IMR-90 (cell line): ENCODE data around the gene TPI1.

ENCODE experiments used
- CEBPB ChIP-seq: IDR thresholded peaks from 2 replicates; pipeline ENCODE4 v1.6.1; 2012; ENCODE audit warnings: low read depth, low read length, improper control_type of control experiment
- MAZ ChIP-seq: IDR thresholded peaks from 2 replicates; pipeline ENCODE4 v1.6.1; 2012; ENCODE audit warnings: low read depth, mild to moderate bottlenecking, low read length, improper control_type of control experiment, moderate library complexity, borderline replicate concordance
- MXI1 ChIP-seq: IDR thresholded peaks from 2 replicates; pipeline ENCODE4 v1.6.1; 2012; ENCODE audit warnings: low read depth, mild to moderate bottlenecking, low read length, moderate library complexity, borderline replicate concordance
- NFE2L2 ChIP-seq: fragments of 150-350 bp; IDR thresholded peaks from 2 replicates; pipeline ENCODE4 v1.6.1; 2016; ENCODE audit warnings: low read depth, mild to moderate bottlenecking, low read length
- POLR2A ChIP-seq: IDR thresholded peaks from 2 replicates; pipeline ENCODE4 v1.6.1; 2012; ENCODE audit warnings: mild to moderate bottlenecking, low read depth, low read length
- TF ChIP-seq, protein P1 (sequence below): fragments of 150-350 bp; IDR thresholded peaks from 2 replicates; pipeline ENCODE4 v1.6.1; 2016; ENCODE audit warnings: low read depth, mild to moderate bottlenecking, low read length, moderate library complexity, borderline replicate concordance
- TF ChIP-seq, protein P2 (sequence below): conservative IDR thresholded peaks from 2 replicates; pipeline ENCODE4 v1.5.1; 2012; ENCODE audit warnings: mild to moderate bottlenecking, low read depth, low read length, improper control_type of control experiment
- TF ChIP-seq, protein P3 (sequence below): fragments of 150-350 bp; IDR thresholded peaks from 2 replicates; pipeline ENCODE4 v1.6.1; 2017; ENCODE audit warnings: mild to moderate bottlenecking, antibody characterized with exemption, low read length, low read depth

DNA sequence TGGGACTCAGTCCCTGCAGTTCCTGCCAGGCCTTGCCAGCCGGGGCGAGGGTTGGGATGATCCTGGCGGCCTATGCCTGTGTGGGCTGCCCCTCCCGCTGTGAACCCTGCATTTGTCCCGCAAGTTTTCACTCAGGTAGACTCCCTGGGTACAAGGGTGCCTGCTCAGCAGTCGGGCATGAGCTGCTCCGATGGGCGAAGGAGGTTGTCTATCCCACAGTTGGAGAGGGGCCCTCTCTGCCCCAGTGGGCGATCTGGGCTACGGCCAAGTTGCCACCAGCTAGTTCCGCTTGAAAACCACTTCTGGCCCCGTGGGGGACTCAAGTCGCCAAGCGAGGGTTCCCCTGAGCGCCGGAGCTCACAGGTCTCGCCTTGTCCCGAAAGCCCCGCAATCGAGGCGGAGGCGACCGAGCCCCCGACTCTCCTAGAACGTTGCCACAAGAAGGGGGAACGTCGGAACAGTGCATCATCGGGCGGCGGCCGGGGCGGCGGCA is 365 bp upstream of the TPI1 start:
- TF ChIP-seq, protein P1, sequence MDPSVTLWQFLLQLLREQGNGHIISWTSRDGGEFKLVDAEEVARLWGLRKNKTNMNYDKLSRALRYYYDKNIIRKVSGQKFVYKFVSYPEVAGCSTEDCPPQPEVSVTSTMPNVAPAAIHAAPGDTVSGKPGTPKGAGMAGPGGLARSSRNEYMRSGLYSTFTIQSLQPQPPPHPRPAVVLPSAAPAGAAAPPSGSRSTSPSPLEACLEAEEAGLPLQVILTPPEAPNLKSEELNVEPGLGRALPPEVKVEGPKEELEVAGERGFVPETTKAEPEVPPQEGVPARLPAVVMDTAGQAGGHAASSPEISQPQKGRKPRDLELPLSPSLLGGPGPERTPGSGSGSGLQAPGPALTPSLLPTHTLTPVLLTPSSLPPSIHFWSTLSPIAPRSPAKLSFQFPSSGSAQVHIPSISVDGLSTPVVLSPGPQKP, result no peak
- TF ChIP-seq MXI1 (no peak), POLR2A (no peak), CEBPB (no peak), MAZ (no peak), NFE2L2 (no peak)
- TF ChIP-seq, protein P2, sequence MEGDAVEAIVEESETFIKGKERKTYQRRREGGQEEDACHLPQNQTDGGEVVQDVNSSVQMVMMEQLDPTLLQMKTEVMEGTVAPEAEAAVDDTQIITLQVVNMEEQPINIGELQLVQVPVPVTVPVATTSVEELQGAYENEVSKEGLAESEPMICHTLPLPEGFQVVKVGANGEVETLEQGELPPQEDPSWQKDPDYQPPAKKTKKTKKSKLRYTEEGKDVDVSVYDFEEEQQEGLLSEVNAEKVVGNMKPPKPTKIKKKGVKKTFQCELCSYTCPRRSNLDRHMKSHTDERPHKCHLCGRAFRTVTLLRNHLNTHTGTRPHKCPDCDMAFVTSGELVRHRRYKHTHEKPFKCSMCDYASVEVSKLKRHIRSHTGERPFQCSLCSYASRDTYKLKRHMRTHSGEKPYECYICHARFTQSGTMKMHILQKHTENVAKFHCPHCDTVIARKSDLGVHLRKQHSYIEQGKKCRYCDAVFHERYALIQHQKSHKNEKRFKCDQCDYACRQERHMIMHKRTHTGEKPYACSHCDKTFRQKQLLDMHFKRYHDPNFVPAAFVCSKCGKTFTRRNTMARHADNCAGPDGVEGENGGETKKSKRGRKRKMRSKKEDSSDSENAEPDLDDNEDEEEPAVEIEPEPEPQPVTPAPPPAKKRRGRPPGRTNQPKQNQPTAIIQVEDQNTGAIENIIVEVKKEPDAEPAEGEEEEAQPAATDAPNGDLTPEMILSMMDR, result no peak
- TF ChIP-seq, protein P3, sequence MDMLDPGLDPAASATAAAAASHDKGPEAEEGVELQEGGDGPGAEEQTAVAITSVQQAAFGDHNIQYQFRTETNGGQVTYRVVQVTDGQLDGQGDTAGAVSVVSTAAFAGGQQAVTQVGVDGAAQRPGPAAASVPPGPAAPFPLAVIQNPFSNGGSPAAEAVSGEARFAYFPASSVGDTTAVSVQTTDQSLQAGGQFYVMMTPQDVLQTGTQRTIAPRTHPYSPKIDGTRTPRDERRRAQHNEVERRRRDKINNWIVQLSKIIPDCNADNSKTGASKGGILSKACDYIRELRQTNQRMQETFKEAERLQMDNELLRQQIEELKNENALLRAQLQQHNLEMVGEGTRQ, result no peak
